ENCODE data around the gene ICAM4.

DNA sequence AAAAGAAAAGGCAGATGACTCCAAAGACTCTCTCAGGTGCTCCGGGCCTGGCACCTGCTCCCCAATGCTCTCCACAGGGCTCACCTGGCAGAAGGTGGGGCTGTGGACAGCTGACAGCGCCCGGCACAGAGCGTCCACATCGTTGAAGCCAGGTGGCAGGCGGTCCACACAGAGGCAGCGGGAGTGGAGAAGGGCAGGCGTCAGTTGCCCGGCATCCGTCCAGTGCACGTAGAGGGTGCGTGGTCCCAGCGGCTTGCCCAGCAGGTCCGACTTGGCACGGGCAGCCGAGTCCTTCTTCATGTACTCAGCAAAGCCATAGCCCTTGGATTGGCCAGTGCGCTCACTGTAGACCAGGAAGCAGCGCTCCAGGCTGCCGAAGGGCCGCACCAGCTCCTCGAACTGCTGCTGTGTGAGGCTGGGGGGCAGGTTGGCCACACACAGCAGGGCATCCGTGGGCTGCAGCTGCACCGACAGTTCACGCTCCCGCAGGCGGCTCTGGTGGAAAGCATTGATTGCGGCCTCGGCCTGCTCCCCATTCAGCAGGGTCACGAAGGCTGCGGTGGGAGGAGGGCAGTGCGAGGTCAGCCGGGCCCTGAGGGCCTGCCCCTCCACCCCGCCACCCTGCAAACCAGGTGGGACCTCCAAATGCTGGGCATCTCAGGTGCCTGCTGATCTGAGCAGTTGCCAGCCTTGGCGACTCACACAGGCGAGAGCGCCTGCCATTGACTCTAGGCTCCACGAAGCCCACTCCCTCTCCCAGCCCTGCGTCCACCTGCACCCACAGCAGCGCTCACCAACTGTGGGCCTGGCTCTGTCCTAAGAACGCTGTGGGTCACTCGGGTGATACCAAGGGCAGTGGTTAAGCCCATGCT lies 42.0 kb downstream of the ICAM4 start:
- TF ChIP-seq REST (IDR thresholded peaks at IDR 0.05; ENCODE audit: borderline replicate concordance in 1 of 2, low read depth in 1 of 2, low read length in 2 of 2) (no peak), CTCF (CRISPR knock-in tag; IDR thresholded peaks at IDR 0.05) (no peak), PATZ1 (CRISPR knock-in tag; IDR thresholded peaks at IDR 0.05) (no peak), MYC (CRISPR knock-in tag; IDR thresholded peaks at IDR 0.05; ENCODE audit: borderline replicate concordance) (no peak), ZBTB38 (CRISPR knock-in tag; IDR thresholded peaks at IDR 0.05) (no peak; the same call in 1 of the 2 replicates), RAD21 (CRISPR knock-in tag; IDR thresholded peaks at IDR 0.05) (no peak), MAZ (IDR thresholded peaks at IDR 0.05; ENCODE audit: borderline replicate concordance, low read depth, low read length) (no peak), MAZ (CRISPR knock-in tag; IDR thresholded peaks at IDR 0.05; ENCODE audit: low read depth) (no peak), IRF2 (CRISPR knock-in tag; IDR thresholded peaks at IDR 0.05) (no peak), RFX5 (IDR thresholded peaks at IDR 0.05; ENCODE audit: low read depth, low read length) (no peak), POLR2AphosphoS5 (IDR thresholded peaks at IDR 0.05; ENCODE audit: low read depth, low read length) (no peak), SRF (IDR thresholded peaks at IDR 0.05; ENCODE audit: low read depth, low read length) (no peak), EZH2 (conservative IDR thresholded peaks at IDR 0.05; ENCODE audit: low read depth, low read length) (no peak), MTERF4 (CRISPR knock-in tag; IDR thresholded peaks at IDR 0.05) (no peak)
- TF ChIP-seq, protein P1, sequence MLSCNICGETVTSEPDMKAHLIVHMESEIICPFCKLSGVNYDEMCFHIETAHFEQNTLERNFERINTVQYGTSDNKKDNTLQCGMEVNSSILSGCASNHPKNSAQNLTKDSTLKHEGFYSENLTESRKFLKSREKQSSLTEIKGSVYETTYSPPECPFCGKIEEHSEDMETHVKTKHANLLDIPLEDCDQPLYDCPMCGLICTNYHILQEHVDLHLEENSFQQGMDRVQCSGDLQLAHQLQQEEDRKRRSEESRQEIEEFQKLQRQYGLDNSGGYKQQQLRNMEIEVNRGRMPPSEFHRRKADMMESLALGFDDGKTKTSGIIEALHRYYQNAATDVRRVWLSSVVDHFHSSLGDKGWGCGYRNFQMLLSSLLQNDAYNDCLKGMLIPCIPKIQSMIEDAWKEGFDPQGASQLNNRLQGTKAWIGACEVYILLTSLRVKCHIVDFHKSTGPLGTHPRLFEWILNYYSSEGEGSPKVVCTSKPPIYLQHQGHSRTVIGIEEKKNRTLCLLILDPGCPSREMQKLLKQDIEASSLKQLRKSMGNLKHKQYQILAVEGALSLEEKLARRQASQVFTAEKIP (CRISPR knock-in tag; IDR thresholded peaks at IDR 0.05; ENCODE audit: borderline replicate concordance), result no peak
